GM12873 (cell line): ENCODE measurements around the gene JOSD2.

ENCODE experiments used
- CTCF ChIP-seq: IDR thresholded peaks from 2 replicates; pipeline ENCODE4 v1.5.1; 2012; ENCODE audit warnings: low read depth, mild to moderate bottlenecking, moderate library complexity, low read length, control low read depth; ENCODE audit not compliant: insufficient read depth; ENCODE audit errors: missing control alignments

The JOSD2 gene

GRCh38 chr19:50555033-50555432 lies 44.0 kb upstream of the JOSD2 start:
- TF ChIP-seq CTCF = no peak

- TF ChIP-seq CTCF = no peak
Measured at GRCh38 chr19:50554212-50554611, 43.2 kb upstream of the JOSD2 start.

GRCh38 chr19:50553134-50553703 lies 42.2 kb upstream of the JOSD2 start:
- TF ChIP-seq CTCF = no peak

GRCh38 chr19:50552540-50552939 lies 41.5 kb upstream of the JOSD2 start:
- no peak for TF ChIP-seq CTCF

GRCh38 chr19:50551715-50552187 lies 40.8 kb upstream of the JOSD2 start:
- TF ChIP-seq CTCF = no peak

- TF ChIP-seq CTCF = no peak
Measured at GRCh38 chr19:50551034-50551714, 40.2 kb upstream of the JOSD2 start.

- no peak for TF ChIP-seq CTCF
Measured at GRCh38 chr19:50550594-50550966, 39.6 kb upstream of the JOSD2 start.
